ENCODE data around the gene TAGAP. TPM values are rescaled to one million over a fixed set of nuclear protein-coding genes. Genes with fewer than 3 reads are reported as not detected.
A peak's percentile ranks its signal among the peaks of the same experiment; 100 is the strongest.

The TAGAP gene
- total and polyA plus RNA-seq, 2 donors (not counting 1 experiment from before 2014, with no cell fraction given): 167 to 242 TPM

DNA sequence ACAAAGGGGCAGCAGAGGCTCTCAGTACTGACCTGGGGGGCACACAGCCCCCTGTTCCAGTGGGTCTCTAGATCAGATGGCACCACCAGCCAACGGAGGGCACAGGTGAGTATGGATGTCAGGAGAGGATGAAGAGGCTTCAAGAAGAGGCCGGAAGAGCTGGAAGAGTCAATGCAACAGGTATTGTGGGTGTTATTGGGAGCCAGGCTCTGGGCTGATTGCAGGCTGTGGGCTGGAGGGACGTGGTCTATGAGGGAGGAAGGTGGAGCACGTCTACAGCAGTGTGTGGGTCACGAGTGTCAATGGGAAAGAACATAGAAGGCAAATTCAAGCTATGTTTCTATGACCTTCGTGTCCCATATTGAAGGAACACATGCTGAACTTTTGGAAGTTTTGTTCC is 18.8 kb upstream of the TAGAP start:
- ChIA-PET POLR2A (interaction anchor here (0.6 to 4.2 kb wide), 9 partner anchors 10 to 196 kb away, joined by 3 to 25 read pairs (median 12); partner anchors contain the start of gene TAGAP), CTCF (interaction anchor here (0.7 to 5.7 kb wide), 16 partner anchors 11 to 71 kb away, joined by 3 to 71 read pairs (median 8); partner anchors contain the start of gene TAGAP)
- Histone ChIP-seq H2AFZ (ENCODE audit: insufficient read depth, low read depth, low read length, poor library complexity, severe bottlenecking) (no peak overlapping the region), H3K27ac (ENCODE audit: low read length in 2 of 2) (peak overlapping the region; percentile 93 to 96), H3K36me3 (replicated peaks in 1 of 2; ENCODE audit: control extremely low read depth in 1 of 2, control insufficient read depth in 1 of 2, extremely low read depth in 1 of 2, insufficient read depth in 2 of 2, low read length in 1 of 2) (no peaks in the 10 kb centered on the region), H3K27me3 (replicated peaks in 1 of 4; ENCODE audit: control extremely low read depth in 1 of 4, control insufficient read depth in 3 of 4, insufficient read depth in 4 of 4, low read length in 3 of 4) (no peaks in the 10 kb centered on the region), H3K79me2 (ENCODE audit: control insufficient read depth, insufficient read depth, low read length) (no peaks in the 10 kb centered on the region), H3K4me3 (ENCODE audit: control extremely low read depth in 1 of 5, extremely low read depth in 1 of 5, insufficient read depth in 1 of 5, low read depth in 2 of 5, low read length in 4 of 5) (no peak overlapping the region), H3K9ac (ENCODE audit: low read length) (no peak overlapping the region), H3K9me3 (ENCODE audit: control extremely low read depth in 1 of 3, control insufficient read depth in 2 of 3, insufficient read depth in 1 of 3, low read length in 2 of 3) (peaks cover 0 to 4% (median 0%) of the 10 kb centered on the region in 3 donors), H3K4me2 (replicated peaks; ENCODE audit: low read depth, low read length, poor library complexity, severe bottlenecking) (peak overlapping the region; percentile 61), H4K20me1 (ENCODE audit: control insufficient read depth, insufficient read depth, low read length, poor library complexity, severe bottlenecking) (no peaks in the 10 kb centered on the region), H3K4me1 (ENCODE audit: control insufficient read depth in 2 of 2, insufficient read depth in 2 of 2, low read length in 2 of 2) (peaks cover 47 to 52% of the 10 kb centered on the region in 2 donors)
- Mint-ChIP-seq H3K27me3 (no peaks in the 10 kb centered on the region), H3K4me3 (peak overlapping the region; percentile 72), H3K4me1 (peaks cover 74% of the 10 kb centered on the region), H3K9me3 (ENCODE audit: insufficient read depth) (no peaks in the 10 kb centered on the region), H3K27ac (peak overlapping the region; percentile 98)
- DNase-seq: no peak
- intact Hi-C loops (cut with micrococcal nuclease): no loop called here
- TF ChIP-seq, protein P1, sequence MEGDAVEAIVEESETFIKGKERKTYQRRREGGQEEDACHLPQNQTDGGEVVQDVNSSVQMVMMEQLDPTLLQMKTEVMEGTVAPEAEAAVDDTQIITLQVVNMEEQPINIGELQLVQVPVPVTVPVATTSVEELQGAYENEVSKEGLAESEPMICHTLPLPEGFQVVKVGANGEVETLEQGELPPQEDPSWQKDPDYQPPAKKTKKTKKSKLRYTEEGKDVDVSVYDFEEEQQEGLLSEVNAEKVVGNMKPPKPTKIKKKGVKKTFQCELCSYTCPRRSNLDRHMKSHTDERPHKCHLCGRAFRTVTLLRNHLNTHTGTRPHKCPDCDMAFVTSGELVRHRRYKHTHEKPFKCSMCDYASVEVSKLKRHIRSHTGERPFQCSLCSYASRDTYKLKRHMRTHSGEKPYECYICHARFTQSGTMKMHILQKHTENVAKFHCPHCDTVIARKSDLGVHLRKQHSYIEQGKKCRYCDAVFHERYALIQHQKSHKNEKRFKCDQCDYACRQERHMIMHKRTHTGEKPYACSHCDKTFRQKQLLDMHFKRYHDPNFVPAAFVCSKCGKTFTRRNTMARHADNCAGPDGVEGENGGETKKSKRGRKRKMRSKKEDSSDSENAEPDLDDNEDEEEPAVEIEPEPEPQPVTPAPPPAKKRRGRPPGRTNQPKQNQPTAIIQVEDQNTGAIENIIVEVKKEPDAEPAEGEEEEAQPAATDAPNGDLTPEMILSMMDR (IDR thresholded peaks at IDR 0.05): no peak
- no peak for TF ChIP-seq EZH2 (IDR thresholded peaks at IDR 0.05; ENCODE audit: borderline replicate concordance, insufficient read depth, low read depth, low read length, poor library complexity, severe bottlenecking)
- ATAC-seq (ENCODE audit: low read depth): no peak
- WGBS (ENCODE audit: insufficient coverage): 85% methylated on average over 6 of the region's 6 CpGs

DNA sequence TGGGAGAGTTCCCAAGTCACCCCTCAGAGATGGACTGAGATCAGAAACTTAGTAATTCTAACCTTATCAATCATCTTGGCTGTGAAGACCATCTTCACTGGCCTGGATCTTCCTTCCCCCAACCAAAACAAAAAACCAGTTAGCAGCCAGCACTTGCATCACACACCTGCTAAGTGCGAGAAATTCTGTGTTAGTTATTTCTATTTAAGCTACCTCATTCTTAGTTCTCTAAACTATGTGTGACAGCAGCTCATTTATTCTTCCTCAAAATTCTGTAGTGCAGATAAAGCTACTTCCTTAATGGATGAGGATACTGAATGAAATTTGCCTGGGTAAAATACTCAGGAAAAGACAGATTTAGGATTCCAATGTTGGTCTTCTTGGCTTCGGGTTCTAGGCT is 18.2 kb upstream of the TAGAP start:
- ATAC-seq (ENCODE audit: low read depth): peak; percentile 50
- H3K4me3 ChIP-seq (ENCODE audit: control extremely low read depth in 1 of 5, extremely low read depth in 1 of 5, insufficient read depth in 1 of 5, low read depth in 2 of 5, low read length in 4 of 5): peak overlapping the region in 4 of 5 experiments; percentile 7 to 14 (median 8)
- peaks cover 68% of the 10 kb centered on the region for H3K4me1 Mint-ChIP-seq
- H3K27me3 ChIP-seq (replicated peaks in 1 of 4; ENCODE audit: control extremely low read depth in 1 of 4, control insufficient read depth in 3 of 4, insufficient read depth in 4 of 4, low read length in 3 of 4): no peaks in the 10 kb centered on the region
- no peaks in the 10 kb centered on the region for H3K36me3 ChIP-seq (replicated peaks in 1 of 2; ENCODE audit: control extremely low read depth in 1 of 2, control insufficient read depth in 1 of 2, extremely low read depth in 1 of 2, insufficient read depth in 2 of 2, low read length in 1 of 2)
- intact Hi-C loops (cut with micrococcal nuclease): loop anchor here (1.0 kb wide), 5 partner anchors 10 to 35 kb away; no protein-coding TSS in a partner anchor
- DNase-seq: no peak
- peaks cover 46 to 47% of the 10 kb centered on the region in 2 donors for H3K4me1 ChIP-seq (ENCODE audit: control insufficient read depth in 2 of 2, insufficient read depth in 2 of 2, low read length in 2 of 2)
- peak overlapping the region; percentile 48 for H3K9ac ChIP-seq (ENCODE audit: low read length)
- H2AFZ ChIP-seq (ENCODE audit: insufficient read depth, low read depth, low read length, poor library complexity, severe bottlenecking): peak overlapping the region; percentile 7
- CTCF ChIA-PET: interaction anchor here (0.7 to 5.7 kb wide), 16 partner anchors 12 to 72 kb away, joined by 3 to 71 read pairs (median 6); partner anchors contain the start of gene TAGAP
- no peaks in the 10 kb centered on the region for H3K27me3 Mint-ChIP-seq
- no peaks in the 10 kb centered on the region for H4K20me1 ChIP-seq (ENCODE audit: control insufficient read depth, insufficient read depth, low read length, poor library complexity, severe bottlenecking)
- 73% methylated on average over 1 of the region's 2 CpGs for WGBS (ENCODE audit: insufficient coverage)
- TF ChIP-seq, protein P1 (IDR thresholded peaks at IDR 0.05): no peak
- TF ChIP-seq EZH2 (IDR thresholded peaks at IDR 0.05; ENCODE audit: borderline replicate concordance, insufficient read depth, low read depth, low read length, poor library complexity, severe bottlenecking): no peak
- no peaks in the 10 kb centered on the region for H3K9me3 Mint-ChIP-seq (ENCODE audit: insufficient read depth)
- peak overlapping the region; percentile 72 for H3K4me3 Mint-ChIP-seq
- peak overlapping the region; percentile 93 to 96 for H3K27ac ChIP-seq (ENCODE audit: low read length in 2 of 2)
- peak overlapping the region; percentile 61 for H3K4me2 ChIP-seq (replicated peaks; ENCODE audit: low read depth, low read length, poor library complexity, severe bottlenecking)
- peak overlapping the region; percentile 98 for H3K27ac Mint-ChIP-seq
- POLR2A ChIA-PET: interaction anchor here (0.6 to 4.2 kb wide), 13 partner anchors 10 to 196 kb away, joined by 3 to 25 read pairs (median 5); partner anchors contain the start of gene TAGAP
- H3K79me2 ChIP-seq (ENCODE audit: control insufficient read depth, insufficient read depth, low read length): no peaks in the 10 kb centered on the region
- peaks cover 0 to 4% (median 0%) of the 10 kb centered on the region in 3 donors for H3K9me3 ChIP-seq (ENCODE audit: control extremely low read depth in 1 of 3, control insufficient read depth in 2 of 3, insufficient read depth in 1 of 3, low read length in 2 of 3)
